SU-DHL-6 (cell line): ENCODE results near the gene C11orf54.

Experiments
- CTCF ChIP-seq: fragments of 200-600 bp; sonication (generic); IDR thresholded peaks from one replicate; pipeline ENCODE4 v1.5.1; 2017; ENCODE audit warnings: antibody characterized with exemption, mild to moderate bottlenecking, low read length, moderate library complexity; ENCODE audit not compliant: insufficient read depth, poor library complexity, severe bottlenecking
- EZH2phosphoT487 ChIP-seq: fragments of 200-600 bp; sonication (generic), shearing (Covaris generic); conservative IDR thresholded peaks from 2 replicates; pipeline ENCODE4 v1.6.1; 2018; ENCODE audit warnings: mild to moderate bottlenecking, antibody characterized with exemption, low read length, moderate library complexity, mixed read lengths

GRCh38 chr11:93704237-93704636, 37.2 kb upstream of the C11orf54 start:
- no peak for TF ChIP-seq CTCF
- no peak for TF ChIP-seq EZH2phosphoT487
